Measurements from ENCODE around the gene MEG3.
"Not testable (repeated sequence)": the region's sequence is repeated elsewhere in the genome, so short reads cannot be mapped to it uniquely, and the experiment has no call there.

Gene MEG3

GRCh38 chr14:100800041-100800440 is 25.9 kb upstream of the MEG3 start:
- TF ChIP-seq, protein P1, sequence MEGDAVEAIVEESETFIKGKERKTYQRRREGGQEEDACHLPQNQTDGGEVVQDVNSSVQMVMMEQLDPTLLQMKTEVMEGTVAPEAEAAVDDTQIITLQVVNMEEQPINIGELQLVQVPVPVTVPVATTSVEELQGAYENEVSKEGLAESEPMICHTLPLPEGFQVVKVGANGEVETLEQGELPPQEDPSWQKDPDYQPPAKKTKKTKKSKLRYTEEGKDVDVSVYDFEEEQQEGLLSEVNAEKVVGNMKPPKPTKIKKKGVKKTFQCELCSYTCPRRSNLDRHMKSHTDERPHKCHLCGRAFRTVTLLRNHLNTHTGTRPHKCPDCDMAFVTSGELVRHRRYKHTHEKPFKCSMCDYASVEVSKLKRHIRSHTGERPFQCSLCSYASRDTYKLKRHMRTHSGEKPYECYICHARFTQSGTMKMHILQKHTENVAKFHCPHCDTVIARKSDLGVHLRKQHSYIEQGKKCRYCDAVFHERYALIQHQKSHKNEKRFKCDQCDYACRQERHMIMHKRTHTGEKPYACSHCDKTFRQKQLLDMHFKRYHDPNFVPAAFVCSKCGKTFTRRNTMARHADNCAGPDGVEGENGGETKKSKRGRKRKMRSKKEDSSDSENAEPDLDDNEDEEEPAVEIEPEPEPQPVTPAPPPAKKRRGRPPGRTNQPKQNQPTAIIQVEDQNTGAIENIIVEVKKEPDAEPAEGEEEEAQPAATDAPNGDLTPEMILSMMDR (conservative IDR thresholded peaks at IDR 0.05; ENCODE audit: low read depth, low read length), result no peak
- H3K4me3 ChIP-seq (ENCODE audit: low read length), result no peak overlapping the region
- DNase-seq (ENCODE audit: low read depth), result no peak

- not testable (repeated sequence) for DNase-seq (ENCODE audit: low read depth); H3K4me3 ChIP-seq (ENCODE audit: low read length)
Measured at GRCh38 chr14:100801433-100801832, 24.5 kb upstream of the MEG3 start.

DNA sequence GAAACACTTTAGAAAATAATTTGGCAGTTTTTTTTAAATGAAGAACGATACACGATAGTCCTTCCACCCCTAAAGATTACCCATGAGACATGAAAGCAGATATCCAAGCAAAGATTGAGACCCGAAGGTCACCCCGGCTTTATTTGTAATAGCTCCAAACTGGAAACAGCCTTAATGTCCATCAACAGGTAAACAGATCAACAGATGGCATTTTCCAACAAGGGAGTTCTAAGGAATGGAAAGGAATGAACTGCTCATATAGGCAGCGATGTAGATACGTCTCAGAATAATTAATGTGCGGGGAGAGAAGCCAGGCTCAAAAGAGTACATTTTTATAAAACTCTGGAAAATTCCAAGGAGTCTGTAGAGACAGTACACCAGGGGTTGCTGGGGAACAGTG is 23.7 kb upstream of the MEG3 start:
- H3K4me3 ChIP-seq (ENCODE audit: low read length), result no peak overlapping the region
- DNase-seq (ENCODE audit: low read depth), result no peak
- TF ChIP-seq, protein P1 (conservative IDR thresholded peaks at IDR 0.05; ENCODE audit: low read depth, low read length), result no peak

DNA sequence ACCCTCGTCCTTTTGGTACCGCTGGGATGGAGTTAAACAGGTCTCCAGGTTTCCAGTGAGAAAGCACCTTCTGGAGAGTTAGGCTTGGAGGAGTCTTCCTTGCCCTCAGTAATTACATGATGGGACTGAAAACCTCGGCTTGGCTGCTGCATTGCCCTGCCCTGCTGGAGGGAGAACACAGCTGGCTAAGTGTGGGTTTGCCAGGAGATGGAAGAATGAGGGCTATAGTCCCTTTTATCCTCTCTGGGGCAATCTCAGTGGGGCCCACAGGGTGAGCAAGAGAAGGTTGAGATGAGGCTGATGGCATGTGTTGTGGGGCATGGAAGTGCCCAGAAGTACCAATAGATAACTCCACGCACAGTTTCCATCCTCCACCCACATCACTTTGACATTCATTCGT is 23.2 kb upstream of the MEG3 start:
- H3K4me3 ChIP-seq (ENCODE audit: low read length), result no peak overlapping the region
- TF ChIP-seq, protein P1 (conservative IDR thresholded peaks at IDR 0.05; ENCODE audit: low read depth, low read length), result no peak
- no peak for DNase-seq (ENCODE audit: low read depth)

DNA sequence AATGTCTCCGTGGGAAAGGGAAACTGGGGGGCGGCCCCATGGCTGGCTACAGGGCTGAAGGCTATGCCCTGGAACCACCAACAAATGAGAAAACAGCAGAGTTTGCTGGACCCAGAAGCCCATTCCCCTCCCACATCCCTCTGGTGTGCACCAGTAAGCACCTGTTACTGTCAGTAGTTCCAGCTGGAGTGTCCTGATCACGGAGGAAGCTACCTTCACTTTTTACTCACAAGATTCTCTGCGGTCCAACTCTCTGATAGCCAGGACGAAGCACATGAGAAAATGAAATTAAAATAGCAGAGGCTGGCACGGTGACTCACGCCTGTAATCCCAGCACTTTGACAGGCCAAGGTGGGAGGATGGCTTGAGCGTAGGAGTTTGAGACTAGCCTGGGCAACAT is 22.7 kb upstream of the MEG3 start:
- no peak overlapping the region for H3K4me3 ChIP-seq (ENCODE audit: low read length)
- DNase-seq (ENCODE audit: low read depth), result no peak
- TF ChIP-seq, protein P1 (conservative IDR thresholded peaks at IDR 0.05; ENCODE audit: low read depth, low read length), result no peak

DNA sequence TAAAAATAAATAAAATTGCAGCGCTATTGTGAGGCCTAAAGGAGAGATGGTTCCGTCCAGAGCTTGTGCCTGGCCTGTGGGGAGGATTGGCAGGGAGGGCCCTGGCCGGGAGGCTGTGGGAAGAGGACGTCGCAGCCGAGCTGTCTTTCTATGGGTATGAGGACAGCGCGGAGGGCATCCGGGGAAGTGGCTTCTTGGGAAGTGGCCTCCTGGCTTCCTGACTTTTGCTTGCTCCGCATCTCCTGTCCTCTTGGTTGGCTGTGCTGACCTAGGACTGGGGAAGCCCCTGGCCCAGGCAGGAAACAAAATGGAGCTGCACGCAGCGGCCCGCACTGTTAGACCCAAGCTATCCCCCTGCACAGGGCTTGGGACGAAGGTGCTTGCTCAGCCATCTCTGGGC is 22.2 kb upstream of the MEG3 start:
- H3K4me3 ChIP-seq (ENCODE audit: low read length), result no peak overlapping the region
- DNase-seq (ENCODE audit: low read depth), result no peak
- TF ChIP-seq, protein P1 (conservative IDR thresholded peaks at IDR 0.05; ENCODE audit: low read depth, low read length), result no peak

DNA sequence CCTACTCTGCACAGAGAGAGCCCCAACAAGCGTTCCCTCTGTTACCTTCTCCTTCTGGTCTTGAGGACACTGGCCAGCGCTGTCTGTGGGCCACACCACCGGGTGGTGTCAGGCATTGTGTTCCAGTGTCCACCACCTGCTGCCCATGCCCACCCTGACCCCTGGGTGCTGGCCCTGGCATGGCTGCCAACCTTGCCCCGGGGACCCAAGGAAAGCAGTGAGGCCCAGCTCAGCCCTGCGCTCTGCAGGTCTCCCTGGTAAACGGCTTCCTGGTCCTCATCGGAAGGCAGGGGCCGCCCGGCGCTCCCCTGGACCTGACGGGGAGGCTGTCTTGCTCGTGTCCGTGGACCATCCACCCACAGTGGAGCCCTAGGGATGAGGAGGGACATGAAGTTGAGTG is 21.8 kb upstream of the MEG3 start:
- TF ChIP-seq, protein P1 (conservative IDR thresholded peaks at IDR 0.05; ENCODE audit: low read depth, low read length), result no peak
- DNase-seq (ENCODE audit: low read depth), result no peak
- H3K4me3 ChIP-seq (ENCODE audit: low read length), result no peak overlapping the region

Data from retinal pigment epithelial cell (primary cell).